ENCODE results near the gene FANCD2.

The FANCD2 gene

DNA sequence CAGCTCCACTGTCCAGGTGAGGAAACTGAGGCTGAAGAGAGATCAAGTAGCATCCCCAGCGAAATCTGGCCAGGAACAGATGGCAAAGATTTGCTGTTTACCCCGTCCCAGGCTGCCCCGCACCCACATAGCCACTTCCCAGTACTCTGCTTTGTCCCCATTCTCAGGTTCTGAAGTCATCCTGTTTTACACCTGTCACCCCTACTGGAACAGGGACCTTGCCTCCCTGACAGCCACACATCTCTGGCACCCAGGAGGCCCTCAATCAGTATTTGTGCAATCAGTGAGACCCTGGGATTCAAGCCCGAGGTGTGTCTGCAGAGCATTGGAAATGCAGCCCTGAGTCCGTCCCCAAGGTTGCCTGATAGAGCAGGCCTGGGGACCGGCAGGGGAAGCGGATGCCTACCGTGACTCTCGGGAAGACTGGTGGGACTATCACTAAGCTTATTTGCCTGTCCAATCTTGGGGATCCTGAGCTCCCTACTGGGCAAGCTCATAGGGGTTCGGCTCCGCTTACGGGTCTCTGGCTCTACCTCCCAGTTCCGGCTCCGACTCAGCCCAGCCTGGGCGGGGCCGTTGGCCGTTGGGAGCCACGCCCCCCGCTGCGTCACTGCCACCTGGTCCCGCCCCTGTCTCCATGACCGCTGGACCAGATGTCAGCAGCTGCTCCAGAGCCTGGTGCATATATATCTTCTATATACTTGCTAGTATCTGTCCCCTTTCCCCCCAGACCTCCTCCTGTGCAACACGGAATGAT lies 17.5 kb upstream of the FANCD2 start (continued):
- TF ChIP-seq, protein P1, sequence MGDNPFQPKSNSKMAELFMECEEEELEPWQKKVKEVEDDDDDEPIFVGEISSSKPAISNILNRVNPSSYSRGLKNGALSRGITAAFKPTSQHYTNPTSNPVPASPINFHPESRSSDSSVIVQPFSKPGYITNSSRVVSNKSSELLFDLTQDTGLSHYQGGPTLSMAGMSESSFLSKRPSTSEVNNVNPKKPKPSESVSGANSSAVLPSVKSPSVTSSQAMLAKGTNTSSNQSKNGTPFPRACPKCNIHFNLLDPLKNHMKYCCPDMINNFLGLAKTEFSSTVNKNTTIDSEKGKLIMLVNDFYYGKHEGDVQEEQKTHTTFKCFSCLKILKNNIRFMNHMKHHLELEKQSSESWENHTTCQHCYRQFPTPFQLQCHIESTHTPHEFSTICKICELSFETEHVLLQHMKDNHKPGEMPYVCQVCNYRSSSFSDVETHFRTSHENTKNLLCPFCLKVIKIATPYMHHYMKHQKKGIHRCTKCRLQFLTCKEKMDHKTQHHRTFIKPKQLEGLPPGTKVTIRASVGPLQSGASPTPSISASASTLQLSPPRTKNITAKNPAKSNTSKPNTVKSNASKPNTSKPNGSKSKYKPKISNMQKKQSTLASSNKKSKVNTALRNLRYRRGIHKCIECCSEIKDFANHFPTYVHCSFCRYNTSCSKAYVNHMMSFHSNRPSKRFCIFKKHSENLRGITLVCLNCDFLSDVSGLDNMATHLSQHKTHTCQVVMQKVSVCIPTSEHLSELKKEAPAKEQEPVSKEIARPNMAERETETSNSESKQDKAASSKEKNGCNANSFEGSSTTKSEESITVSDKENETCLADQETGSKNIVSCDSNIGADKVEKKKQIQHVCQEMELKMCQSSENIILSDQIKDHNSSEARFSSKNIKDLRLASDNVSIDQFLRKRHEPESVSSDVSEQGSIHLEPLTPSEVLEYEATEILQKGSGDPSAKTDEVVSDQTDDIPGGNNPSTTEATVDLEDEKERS (tag by site-specific recombination; IDR thresholded peaks at IDR 0.05): no peak

DNA sequence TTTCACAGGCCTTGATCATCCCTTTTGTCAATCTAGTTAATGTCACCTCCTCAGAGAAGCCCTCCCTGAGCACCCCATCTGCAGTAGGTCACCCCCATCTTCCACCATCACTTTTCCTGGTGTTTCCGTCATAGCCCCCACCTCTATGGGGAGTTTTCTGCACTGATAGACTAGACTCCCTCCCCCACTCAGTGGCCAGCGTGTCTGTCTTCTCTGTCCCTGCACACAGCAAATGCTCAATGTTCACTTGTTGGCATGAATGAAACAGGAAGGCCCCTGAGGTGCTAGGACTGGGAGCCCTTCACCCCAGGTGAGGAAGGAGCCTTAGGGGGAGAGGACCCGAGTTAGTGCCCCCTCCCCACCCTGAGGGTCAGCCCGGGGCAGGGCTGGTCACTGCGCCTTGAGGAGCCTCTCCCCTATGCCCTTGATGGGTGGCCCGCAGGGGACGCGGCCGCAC lies 15.8 kb upstream of the FANCD2 start:
- peaks cover 6% of the 10 kb centered on the region; the same call in 1 of the 2 replicates for H3K4me1 ChIP-seq (ENCODE audit: control insufficient read depth, insufficient read depth, low read length)
- no peaks in the 10 kb centered on the region for H3K9me3 ChIP-seq (ENCODE audit: control insufficient read depth, insufficient read depth, low read depth, low read length)
- TF ChIP-seq PRDM10 (tag by site-specific recombination; IDR thresholded peaks at IDR 0.05) (no peak), ZNF629 (tag by site-specific recombination; IDR thresholded peaks at IDR 0.05) (no peak), ZNF132 (tag by site-specific recombination; IDR thresholded peaks at IDR 0.05; ENCODE audit: borderline replicate concordance) (no peak), SP2 (tag by site-specific recombination; IDR thresholded peaks at IDR 0.05) (no peak), ZNF133 (tag by site-specific recombination; IDR thresholded peaks at IDR 0.05) (no peak), SCRT1 (tag by site-specific recombination; IDR thresholded peaks at IDR 0.05; ENCODE audit: borderline replicate concordance) (peak; percentile 35; the same call in 1 of the 2 replicates), ZNF704 (tag by site-specific recombination; IDR thresholded peaks at IDR 0.05) (no peak), ZBTB20 (tag by site-specific recombination; IDR thresholded peaks at IDR 0.05) (no peak), SCRT2 (tag by site-specific recombination; IDR thresholded peaks at IDR 0.05) (peak; percentile 85), ZNF114 (tag by site-specific recombination; IDR thresholded peaks at IDR 0.05) (no peak), ZNF19 (tag by site-specific recombination; IDR thresholded peaks at IDR 0.05; ENCODE audit: low read depth) (no peak), ZNF416 (tag by site-specific recombination; IDR thresholded peaks at IDR 0.05) (no peak), ZFP3 (tag by site-specific recombination; IDR thresholded peaks at IDR 0.05; ENCODE audit: low read depth) (no peak), ZNF23 (tag by site-specific recombination; IDR thresholded peaks at IDR 0.05; ENCODE audit: borderline replicate concordance) (no peak), ZSCAN4 (tag by site-specific recombination; IDR thresholded peaks at IDR 0.05) (no peak), ZNF426 (tag by site-specific recombination; IDR thresholded peaks at IDR 0.05) (0 out of 2 replicates have a peak, but pooled peaks have one; percentile 1)
- no peaks in the 10 kb centered on the region for H3K36me3 ChIP-seq (ENCODE audit: control insufficient read depth in 2 of 2, insufficient read depth in 1 of 2, low read length in 2 of 2)
- peak overlapping the region; percentile 16; the same call in 1 of the 2 replicates for H3K27ac ChIP-seq (ENCODE audit: extremely low read depth, low read depth, low read length)
- H3K4me3 ChIP-seq (ENCODE audit: low read depth, low read length): peak overlapping the region; percentile 53
- CTCF ChIA-PET: no interaction called here
- POLR2A ChIA-PET: interaction anchor here (0.9 to 1.5 kb wide), 7 partner anchors 15 to 218 kb away, joined by 3 to 11 read pairs (median 6); partner anchors contain the start of genes ARPC4, CRELD1, EMC3 and FANCD2
